GM19438 (cell line): ENCODE data around the gene CEBPG.

Source experiments
- ATAC-seq: cut with Tn5 transposase; IDR thresholded peaks from one replicate; pipeline ENCODE4 v1.9.1; 2021; ENCODE audit warnings: low read depth; ENCODE audit not compliant: unreplicated experiment

Gene CEBPG

GRCh38 chr19:33414667-33415605 lies 41.4 kb downstream of the CEBPG start:
- no peak for ATAC-seq

DNA sequence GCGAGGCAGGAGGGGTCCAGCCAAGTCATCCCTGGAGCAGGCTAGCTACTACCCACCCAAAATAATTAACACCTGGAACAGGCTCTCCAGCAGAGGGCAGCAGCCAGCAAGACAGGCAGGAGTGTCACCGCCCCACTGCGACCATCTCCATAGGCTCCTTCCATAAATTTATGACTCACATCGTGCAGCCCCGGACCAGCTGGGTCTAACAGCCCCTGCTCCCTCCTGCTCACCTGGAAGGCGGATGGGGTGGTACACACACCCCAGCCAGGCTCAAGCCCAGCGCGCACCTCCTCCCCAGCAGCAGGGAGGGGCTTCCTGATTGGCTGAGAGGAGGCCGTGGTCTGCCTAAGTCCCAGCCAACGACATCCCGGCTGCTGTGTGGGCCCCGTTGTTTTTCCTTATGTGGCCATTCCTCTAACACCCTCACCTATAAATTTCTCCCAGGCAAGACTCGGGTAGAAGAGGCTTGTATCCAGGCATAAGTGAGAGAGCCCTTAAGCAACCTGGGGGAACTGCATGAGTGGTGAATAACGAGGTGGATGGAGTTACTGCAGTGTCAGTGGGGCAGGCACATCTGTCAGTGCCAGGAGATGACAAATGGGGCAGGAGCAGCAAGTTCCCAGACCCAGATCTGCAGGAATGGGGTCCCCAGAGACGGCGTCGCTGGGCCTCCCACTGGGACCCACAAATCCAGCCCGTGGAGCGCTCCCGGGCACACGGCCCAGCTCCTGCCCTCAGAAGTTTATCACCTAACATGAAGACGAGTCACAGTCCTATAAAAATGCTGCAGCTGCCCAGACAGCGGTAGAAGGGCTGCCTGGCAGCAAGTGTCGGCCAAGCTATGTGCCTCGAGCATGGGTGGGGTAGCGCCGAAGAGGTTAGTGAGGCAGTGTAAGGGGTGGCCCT lies 43.1 kb downstream of the CEBPG start:
- no peak for ATAC-seq

DNA sequence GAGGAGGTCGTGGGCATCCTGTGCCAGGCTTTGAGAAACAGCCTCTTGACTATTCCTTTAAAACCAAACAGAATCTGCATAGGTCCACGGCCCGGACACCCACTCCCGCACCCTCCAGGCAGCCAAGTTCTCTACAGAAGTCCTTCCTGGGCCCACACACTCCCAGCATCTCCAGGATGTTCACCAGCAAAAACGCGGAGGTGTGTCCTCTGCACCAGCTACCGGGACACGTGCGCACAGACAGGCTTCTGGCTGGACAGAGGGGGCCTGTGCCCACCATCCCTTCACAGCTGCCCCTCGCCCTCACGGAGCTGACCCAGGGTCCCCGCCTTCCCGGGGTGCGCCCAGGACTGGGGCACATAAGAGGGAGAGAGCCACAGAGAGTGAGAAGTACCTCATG lies 44.2 kb downstream of the CEBPG start:
- no peak for ATAC-seq

GRCh38 chr19:33418461-33418860 lies 45.0 kb downstream of the CEBPG start:
- ATAC-seq, result no peak

- no peak for ATAC-seq
Observed at GRCh38 chr19:33418871-33419787, 45.6 kb downstream of the CEBPG start.

DNA sequence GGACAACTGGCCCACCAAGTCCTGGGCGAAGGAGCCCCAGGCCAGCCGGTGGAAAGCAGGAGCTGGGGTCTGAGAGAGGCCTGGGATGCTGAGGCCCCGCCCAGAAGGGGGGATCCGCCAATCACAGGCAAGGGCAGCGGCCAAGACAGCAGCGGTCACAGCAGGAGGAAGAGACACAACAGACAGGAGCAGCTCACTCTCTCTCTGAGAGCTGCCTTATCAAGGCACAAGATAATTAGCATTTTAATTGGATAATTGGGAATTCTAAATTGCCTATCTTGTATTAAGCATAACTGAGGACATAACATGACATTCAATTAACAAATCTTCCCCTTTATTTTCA lies 46.2 kb downstream of the CEBPG start:
- no peak for ATAC-seq

DNA sequence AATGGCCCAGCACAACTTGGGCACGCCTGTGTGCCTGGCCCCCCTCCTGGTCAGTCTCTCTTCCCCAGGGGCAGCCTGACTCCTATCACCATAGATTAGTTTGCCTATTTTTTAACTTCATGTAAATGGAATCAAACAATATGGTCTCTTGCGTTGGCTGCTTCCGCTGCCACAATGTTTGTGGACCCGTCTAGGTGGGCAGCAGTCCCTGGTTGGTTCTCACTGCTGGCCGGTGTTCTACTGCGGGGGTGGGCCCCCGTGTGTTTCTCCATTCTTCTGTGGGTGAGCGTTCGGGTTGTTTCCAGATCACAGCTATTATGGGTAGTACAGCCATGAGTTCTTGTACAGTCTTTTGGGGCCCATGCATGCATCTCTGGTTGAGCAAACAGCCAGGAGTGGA lies 47.3 kb downstream of the CEBPG start:
- no peak for ATAC-seq

DNA sequence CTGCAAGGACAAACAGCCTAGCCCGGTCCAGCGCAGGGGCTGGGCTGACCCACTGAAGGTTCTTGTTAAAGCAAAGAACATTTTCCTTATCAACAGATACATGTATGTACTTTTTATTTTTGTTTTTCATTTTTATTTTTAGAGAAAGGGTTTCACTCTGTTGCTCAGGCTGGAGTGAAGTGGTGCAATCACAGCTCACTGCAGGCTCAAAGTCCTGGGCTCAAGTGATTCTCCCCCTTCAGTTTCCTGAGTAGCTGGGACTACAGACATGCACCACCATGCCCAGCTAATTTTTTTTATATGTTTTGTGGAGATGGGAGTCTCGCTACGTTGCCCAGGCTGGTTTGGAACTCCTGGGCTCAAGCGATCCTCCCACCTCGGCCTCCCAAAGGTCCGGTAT lies 47.9 kb downstream of the CEBPG start:
- no peak for ATAC-seq

DNA sequence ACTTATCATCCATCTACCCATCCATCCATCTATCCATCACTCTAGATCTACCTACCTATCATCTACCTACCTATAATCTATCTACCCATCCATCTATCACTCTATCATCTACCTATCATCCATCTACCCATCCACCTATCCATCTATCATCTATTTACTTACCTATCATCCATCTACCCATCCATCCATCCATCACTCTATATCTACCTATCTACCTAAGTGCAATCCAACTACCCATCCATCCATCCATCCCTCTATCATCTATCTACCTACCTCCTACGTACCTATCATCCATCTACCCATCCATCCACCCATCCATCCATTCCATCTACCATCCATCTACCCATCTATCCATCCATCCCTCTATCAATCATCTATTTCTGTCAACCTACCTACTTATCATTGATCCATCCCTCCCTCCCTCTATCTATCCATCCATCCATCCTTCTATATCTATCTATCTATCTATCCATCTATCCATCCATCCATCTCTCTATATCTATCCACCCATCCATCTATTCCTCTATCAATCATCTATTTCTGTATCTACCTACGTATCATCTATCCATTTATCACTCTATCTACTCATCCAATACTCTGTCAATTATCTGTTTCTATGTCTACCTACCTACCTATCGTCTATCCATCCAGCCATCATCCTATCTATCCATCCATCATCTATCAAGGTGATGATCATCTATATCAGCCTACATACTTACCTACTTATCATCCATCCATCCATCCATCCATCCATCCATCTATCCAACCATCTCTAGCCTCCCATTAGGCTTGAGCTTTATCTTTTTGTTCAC lies 49.1 kb downstream of the CEBPG start:
- ATAC-seq, result no peak

- ATAC-seq, result no peak
Observed at GRCh38 chr19:33424181-33424580, 50.7 kb downstream of the CEBPG start.

- ATAC-seq, result no peak
Observed at GRCh38 chr19:33426621-33427361, 53.3 kb downstream of the CEBPG start.

DNA sequence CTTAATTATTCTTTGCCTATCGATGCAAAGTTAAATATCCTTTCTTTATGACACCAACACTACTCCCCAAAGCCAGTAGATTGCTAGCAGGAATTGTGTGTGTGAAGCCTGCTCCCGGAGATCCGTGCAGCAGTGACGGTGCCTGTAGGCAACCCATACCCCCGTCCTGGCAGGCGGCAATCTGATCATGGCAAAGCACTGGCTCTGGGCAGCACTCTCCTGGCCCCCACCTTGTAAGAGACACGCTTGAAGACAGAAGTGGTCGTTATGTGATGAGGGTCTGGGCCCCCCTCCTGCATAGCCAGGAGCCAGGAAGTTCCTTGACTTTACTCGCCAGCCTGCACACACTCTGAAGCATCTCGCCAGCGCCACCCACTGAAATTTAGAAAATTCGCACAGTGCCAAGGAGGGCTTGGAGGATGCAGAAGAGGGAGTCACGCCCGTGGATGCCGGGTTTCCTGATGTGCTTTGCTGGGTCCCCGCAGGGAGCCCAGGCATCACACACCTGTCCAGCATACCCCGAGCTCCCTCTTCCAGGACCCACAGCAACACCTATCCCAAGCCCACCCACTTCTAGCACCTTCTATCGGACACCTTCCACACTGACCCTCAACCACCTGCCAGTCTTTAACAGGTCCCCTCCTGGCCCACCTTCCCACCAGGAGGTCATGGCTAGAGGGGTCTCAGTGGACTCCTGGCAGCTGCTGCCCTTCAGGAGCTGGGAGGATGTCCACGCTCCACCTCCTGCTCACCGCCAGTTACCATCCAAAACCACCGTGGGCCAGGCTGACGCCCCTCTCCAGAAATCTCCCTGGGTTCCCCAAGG lies 54.5 kb downstream of the CEBPG start:
- ATAC-seq, result no peak

DNA sequence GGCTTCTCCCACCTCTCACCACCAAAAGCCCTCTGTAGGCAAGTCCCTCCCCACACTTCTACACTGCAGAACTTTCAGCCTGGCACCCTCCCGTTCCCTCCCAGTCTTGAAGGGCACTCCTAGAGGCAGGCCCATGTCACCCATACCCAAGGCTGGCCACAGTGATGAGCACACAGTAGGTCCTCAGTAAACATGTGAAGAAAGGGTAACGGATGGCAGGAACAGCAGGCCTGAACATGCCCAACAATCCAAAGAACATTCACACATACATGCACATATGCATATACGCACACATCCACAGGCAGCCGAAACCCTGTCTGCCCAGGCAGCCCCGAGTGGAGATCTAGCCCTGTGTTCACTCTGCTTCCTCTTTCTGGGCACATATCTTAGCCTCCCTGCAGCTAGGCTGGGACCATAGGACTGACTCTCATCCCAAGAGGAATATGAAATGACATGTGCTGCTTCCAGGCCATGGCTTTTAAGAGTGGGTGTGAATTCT lies 55.2 kb downstream of the CEBPG start:
- no peak for ATAC-seq

- ATAC-seq, result no peak
Observed at GRCh38 chr19:33429891-33430673, 56.6 kb downstream of the CEBPG start.

DNA sequence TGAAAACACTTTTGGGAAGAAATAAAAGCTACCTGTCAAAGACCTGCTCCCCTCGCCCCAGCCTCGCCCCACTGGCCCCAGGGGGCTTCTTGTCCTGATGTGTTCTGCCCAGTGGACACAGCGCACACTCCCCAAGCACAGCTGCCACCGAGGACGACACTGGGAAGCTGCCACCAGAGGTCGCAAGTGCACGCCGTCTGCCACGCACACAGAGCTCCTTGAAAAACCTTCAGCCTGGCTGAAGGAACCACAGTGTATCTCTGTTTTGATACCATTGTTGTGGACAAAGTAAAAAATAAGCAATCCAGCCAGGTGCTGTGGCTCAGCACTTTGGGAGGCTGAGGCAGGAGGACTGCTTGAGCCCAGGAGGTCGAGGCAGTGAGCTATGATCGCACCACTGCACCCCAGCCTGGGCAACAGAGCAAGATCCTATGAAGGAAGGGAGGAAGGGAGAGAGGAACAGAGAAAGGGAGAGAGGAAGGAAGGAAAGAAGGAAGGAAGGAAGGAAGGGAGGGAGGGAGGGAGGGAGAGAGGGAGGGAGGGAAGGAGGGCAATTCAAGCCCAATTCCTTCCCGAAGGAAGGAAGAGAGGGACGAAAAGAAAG lies 57.3 kb downstream of the CEBPG start:
- ATAC-seq, result no peak

DNA sequence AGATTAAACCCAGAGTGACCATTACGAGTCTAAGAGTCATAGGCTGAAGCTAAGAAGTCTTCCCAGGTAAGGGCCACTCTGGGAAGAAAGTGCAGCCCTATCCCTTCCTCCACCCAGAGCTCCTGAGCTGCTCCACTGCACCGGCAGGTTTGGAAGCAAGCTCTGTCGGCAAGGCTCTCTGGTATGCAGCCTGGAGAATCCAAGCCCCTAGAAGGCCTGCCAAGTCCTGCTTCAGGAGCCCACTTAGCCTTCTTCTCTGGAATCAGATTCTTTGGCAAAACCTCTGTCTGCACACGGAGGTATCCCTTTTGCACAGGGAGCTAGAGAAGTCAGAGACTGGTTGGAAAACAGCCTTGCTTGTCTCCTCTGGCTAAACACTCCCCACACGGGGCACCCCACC lies 58.5 kb downstream of the CEBPG start:
- ATAC-seq, result no peak
